Subcutaneous adipose tissue (tissue), 4 donors: ENCODE results near the gene REXO5. TPM values are rescaled to one million over a fixed set of nuclear protein-coding genes. Genes with fewer than 3 reads are reported as not detected.

Experiments used
- CTCF ChIP-seq: fragments of 450-650 bp; IDR thresholded peaks from one replicate; pipeline ENCODE4 v1.5.1; 2016; ENCODE audit warnings: low read depth, mild to moderate bottlenecking, control low read depth, antibody characterized with exemption, moderate library complexity
- total RNA-seq, 4 donors: library from RNA; depleted of rRNA; stranded (reverse); fragments of >200 nt; gene quantifications; one replicate each; pipeline ENCODE4 v1.1.0, GENCODE V29; 2016

Gene REXO5
- total RNA-seq, 4 donors from 2014 or later, result 3.6 to 6.5 (median 5.3) TPM

- TF ChIP-seq CTCF, result no peak
Measured at GRCh38 chr16:20868890-20869289, 62.6 kb downstream of the REXO5 start.

GRCh38 chr16:20870122-20870820, 63.9 kb downstream of the REXO5 start:
- no peak for TF ChIP-seq CTCF

- TF ChIP-seq CTCF, result no peak
Measured at GRCh38 chr16:20871258-20871657, 64.9 kb downstream of the REXO5 start.

GRCh38 chr16:20871941-20872815, 65.9 kb downstream of the REXO5 start:
- no peak for TF ChIP-seq CTCF

GRCh38 chr16:20873331-20873730, 67.0 kb downstream of the REXO5 start:
- TF ChIP-seq CTCF, result no peak

- no peak for TF ChIP-seq CTCF
Measured at GRCh38 chr16:20874088-20874581, 67.8 kb downstream of the REXO5 start.

- TF ChIP-seq CTCF, result no peak
Measured at GRCh38 chr16:20875355-20875650, 69.0 kb downstream of the REXO5 start.
